Tibial nerve (tissue), 4 donors: Measurements from ENCODE around the gene PCSK6.

Source experiments
- CTCF ChIP-seq, 5 experiments: fragments of 200-600 bp in 3 of 5; fragments of 450-650 bp in 2 of 5; sonication (generic) in 3 of 5; IDR thresholded peaks; one replicate each; pipeline ENCODE4 v1.5.1; 2016 to 2019; ENCODE audit warnings: antibody characterized with exemption in 5 of 5, mild to moderate bottlenecking in 3 of 5, moderate library complexity in 2 of 5
- EP300 ChIP-seq, 2 donors: sonication (generic); formaldehyde crosslinking; IDR thresholded peaks; one replicate each; pipeline ENCODE4 v1.6.1; 2017; ENCODE audit warnings: antibody characterized with exemption in 2 of 2, mild to moderate bottlenecking in 1 of 2

- TF ChIP-seq CTCF (IDR thresholded peaks at IDR 0.05) (no peak), EP300 (IDR thresholded peaks at IDR 0.05) (no peak)
Measured at GRCh38 chr15:101429646-101430045, 59.9 kb downstream of the PCSK6 start.
